H9 (cell line): ENCODE data around the gene TMEM151A. TPM values are rescaled to one million over a fixed set of nuclear protein-coding genes. Genes with fewer than 3 reads are reported as not detected.

Experiments used
- DNase-seq: peaks from one replicate; pipeline ENCODE4 v3.0.0-alpha.2; 2017
- H2AFZ ChIP-seq: one replicate; pipeline ENCODE4 v1.6.1; 2013; ENCODE audit warnings: mild to moderate bottlenecking, low read length, control low read depth, moderate library complexity
- H2AK5ac ChIP-seq: 2 replicates; pipeline ENCODE4 v1.6.1; 2013; ENCODE audit warnings: low read length, control low read depth, mixed read lengths; ENCODE audit not compliant: insufficient read length
- H2BK120ac ChIP-seq: one replicate; pipeline ENCODE4 v1.6.1; 2013; ENCODE audit warnings: low read depth, mild to moderate bottlenecking, low read length, control low read depth, inconsistent platforms; ENCODE audit not compliant: poor library complexity, severe bottlenecking
- H2BK12ac ChIP-seq: 2 replicates; pipeline ENCODE4 v1.6.1; 2013; ENCODE audit warnings: low read length, control low read depth, mixed read lengths, low read depth; ENCODE audit not compliant: insufficient read length
- H2BK15ac ChIP-seq: 2 replicates; pipeline ENCODE4 v1.6.1; 2013; ENCODE audit warnings: low read depth, low read length, control low read depth
- H2BK20ac ChIP-seq: one replicate; pipeline ENCODE4 v1.6.1; 2013; ENCODE audit warnings: low read depth, mild to moderate bottlenecking, low read length, control low read depth, inconsistent platforms; ENCODE audit not compliant: poor library complexity, severe bottlenecking
- H2BK5ac ChIP-seq: 2 replicates; pipeline ENCODE4 v1.6.1; 2013; ENCODE audit warnings: low read length, control low read depth, mixed read lengths; ENCODE audit not compliant: insufficient read length
- H3K14ac ChIP-seq: 2 replicates; pipeline ENCODE4 v1.6.1; 2013; ENCODE audit warnings: low read length, control low read depth; ENCODE audit not compliant: insufficient read depth
- H3K18ac ChIP-seq: 2 replicates; pipeline ENCODE4 v1.6.1; 2013; ENCODE audit warnings: low read depth, mild to moderate bottlenecking, mixed read lengths, low read length, control low read depth; ENCODE audit not compliant: insufficient read length
- H3K23ac ChIP-seq: 2 replicates; pipeline ENCODE4 v1.6.1; 2013; ENCODE audit warnings: low read length, control low read depth, mixed read lengths, low read depth; ENCODE audit not compliant: insufficient read length
- H3K23me2 ChIP-seq: 2 replicates; pipeline ENCODE4 v1.6.1; 2013; ENCODE audit warnings: low read depth, mild to moderate bottlenecking, mixed read lengths, low read length, control low read depth; ENCODE audit not compliant: insufficient read length, poor library complexity, severe bottlenecking
- H3K27ac ChIP-seq: 2 replicates; pipeline ENCODE4 v1.5.1; 2013; ENCODE audit warnings: low read length, control low read depth, mixed read lengths, low read depth; ENCODE audit not compliant: insufficient read length
- H3K27me3 ChIP-seq: 2 replicates; pipeline ENCODE4 v1.6.1; 2013; ENCODE audit warnings: low read length, control low read depth, inconsistent platforms; ENCODE audit not compliant: insufficient read depth
- H3K4ac ChIP-seq: 2 replicates; pipeline ENCODE4 v1.6.1; 2013; ENCODE audit warnings: low read depth, mild to moderate bottlenecking, control low read depth, inconsistent platforms, low read length, moderate library complexity
- H3K4me1 ChIP-seq: 2 replicates; pipeline ENCODE4 v1.6.1; 2013; ENCODE audit warnings: low read length, control low read depth, inconsistent platforms; ENCODE audit not compliant: insufficient read depth
- H3K4me2 ChIP-seq: 2 replicates; pipeline ENCODE4 v1.6.1; 2013; ENCODE audit warnings: low read length, control low read depth, mixed read lengths; ENCODE audit not compliant: insufficient read length, insufficient read depth
- H3K56ac ChIP-seq: 2 replicates; pipeline ENCODE4 v1.6.1; 2013; ENCODE audit warnings: low read depth, mild to moderate bottlenecking, mixed read lengths, low read length, control low read depth; ENCODE audit not compliant: insufficient read length
- H3K79me1 ChIP-seq: 2 replicates; pipeline ENCODE4 v1.6.1; 2013; ENCODE audit warnings: low read depth, mild to moderate bottlenecking, moderate library complexity, low read length, control low read depth, inconsistent platforms; ENCODE audit not compliant: insufficient read depth, poor library complexity, severe bottlenecking
- H3K79me2 ChIP-seq: 2 replicates; pipeline ENCODE4 v1.6.1; 2013; ENCODE audit warnings: low read length, control low read depth, inconsistent platforms; ENCODE audit not compliant: insufficient read depth
- H3K9ac ChIP-seq: 2 replicates; pipeline ENCODE4 v1.6.1; 2013; ENCODE audit warnings: low read length, control low read depth, mixed read lengths; ENCODE audit not compliant: insufficient read length; ENCODE audit errors: extremely low read depth
- H3K9me3 ChIP-seq: one replicate; pipeline ENCODE4 v1.6.1; 2013; ENCODE audit warnings: low read depth, low read length, inconsistent platforms; ENCODE audit not compliant: control insufficient read depth
- H3T11ph ChIP-seq: one replicate; pipeline ENCODE4 v1.6.1; 2013; ENCODE audit warnings: mild to moderate bottlenecking, low read length, control low read depth, inconsistent platforms
- H4K20me1 ChIP-seq: one replicate; pipeline ENCODE4 v1.6.1; 2013; ENCODE audit not compliant: control insufficient read depth, insufficient read length, insufficient read depth
- H4K5ac ChIP-seq: 2 replicates; pipeline ENCODE4 v1.6.1; 2013; ENCODE audit warnings: low read depth, mild to moderate bottlenecking, mixed read lengths, low read length, control low read depth; ENCODE audit not compliant: insufficient read length
- H4K8ac ChIP-seq: replicated peaks from 2 replicates; pipeline ENCODE4 v1.6.1; 2013; ENCODE audit warnings: low read length, control low read depth, mixed read lengths, low read depth; ENCODE audit not compliant: insufficient read length
- H4K91ac ChIP-seq: 2 replicates; pipeline ENCODE4 v1.6.1; 2013; ENCODE audit warnings: low read depth, mild to moderate bottlenecking, moderate library complexity, mixed read lengths, low read length, control low read depth; ENCODE audit not compliant: insufficient read length
- H3K27ac Mint-ChIP-seq, 3 experiments: 2 replicates in 2 of 3; 3 replicates in 1 of 3; pipeline ENCODE4 v1.8.0; 2020 to 2021; ENCODE audit warnings: mixed read lengths in 3 of 3, mild to moderate bottlenecking in 1 of 3, moderate library complexity in 1 of 3
- H3K27me3 Mint-ChIP-seq: 2 replicates; pipeline ENCODE4 v1.8.0; 2021; ENCODE audit warnings: low read depth, mild to moderate bottlenecking, moderate library complexity, mixed read lengths
- H3K36me3 Mint-ChIP-seq, 3 experiments: 2 replicates in 2 of 3; 3 replicates in 1 of 3; pipeline ENCODE4 v1.8.0; 2020 to 2021; ENCODE audit warnings: low read depth in 3 of 3, mixed read lengths in 3 of 3; ENCODE audit not compliant: insufficient read depth in 1 of 3
- H3K4me1 Mint-ChIP-seq, 2 experiments: 2 replicates each; pipeline ENCODE4 v1.8.0; 2020; ENCODE audit warnings: mixed read lengths in 2 of 2
- H3K4me3 Mint-ChIP-seq, 2 experiments: 2 replicates in 1 of 2; 3 replicates in 1 of 2; pipeline ENCODE4 v1.8.0; 2020 to 2021; ENCODE audit warnings: mild to moderate bottlenecking in 2 of 2, mixed read lengths in 2 of 2, moderate library complexity in 1 of 2
- H3K9me3 Mint-ChIP-seq, 2 experiments: 2 replicates in 1 of 2; 3 replicates in 1 of 2; pipeline ENCODE4 v1.8.0; 2020; ENCODE audit warnings: mild to moderate bottlenecking in 2 of 2, mixed read lengths in 2 of 2, moderate library complexity in 1 of 2
- WGBS: extraction: QIAGEN DNeasy Blood & Tissue Kit; methylation state at CpG from one replicate; pipeline ENCODE4 v1.1.7; 2013; ENCODE audit warnings: missing lambda C conversion rate, low lambda C conversion rate, mixed read lengths; ENCODE audit not compliant: insufficient read length; ENCODE audit errors: extremely low coverage; 5-methylcytosine and 5-hydroxymethylcytosine counted together
- total RNA-seq: library from RNA; stranded (reverse); gene quantifications from 2 replicates; pipeline ENCODE4 v1.2.1, GENCODE V29; 2021
- TF ChIP-seq, protein P1 (sequence below): fragments of 200-600 bp; sonication (generic); conservative IDR thresholded peaks from 3 replicates; pipeline ENCODE4 v1.8.0; 2021; ENCODE audit warnings: antibody characterized with exemption, mild to moderate bottlenecking

Gene TMEM151A
- total RNA-seq, 1 experiment from 2014 or later, result 1.2 TPM

DNA sequence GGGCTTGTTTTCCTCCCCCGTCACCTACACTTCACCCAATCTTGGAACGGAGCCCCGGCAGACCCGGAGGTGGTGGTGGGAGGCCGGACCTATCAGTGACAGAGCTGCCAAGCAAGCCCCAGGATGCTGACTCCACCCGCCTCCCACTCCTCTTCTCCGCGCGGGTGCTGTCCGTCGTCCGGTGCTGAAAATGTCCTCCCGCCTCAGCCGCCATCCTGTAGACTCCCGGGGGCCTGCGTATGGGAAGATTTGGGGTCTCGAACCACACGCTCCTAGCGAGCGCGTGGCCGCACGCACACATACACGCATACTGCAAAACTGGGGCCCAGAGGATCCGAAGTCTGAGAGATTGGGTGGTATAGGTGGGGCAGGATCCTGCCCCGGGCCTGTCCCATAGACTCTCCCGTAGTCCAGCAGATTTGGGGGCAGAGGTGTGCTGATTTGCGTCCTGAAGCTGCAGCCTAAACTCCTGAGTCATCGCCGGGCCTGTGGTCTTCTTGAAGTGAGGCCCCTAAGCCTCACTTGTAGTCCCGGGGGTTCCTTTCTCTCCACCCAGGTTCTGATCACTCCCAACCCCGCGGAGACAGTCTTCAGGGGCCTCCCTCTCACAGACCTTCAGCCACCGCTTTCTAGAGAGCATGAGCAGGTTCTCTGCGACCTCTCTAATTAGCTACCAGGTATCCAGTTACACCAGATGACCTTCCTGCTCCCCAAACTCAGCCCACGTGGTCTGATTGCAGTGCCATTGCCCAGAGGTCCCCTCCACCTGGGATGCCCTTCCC, 2.0 kb upstream of the TMEM151A start:
- Mint-ChIP-seq H3K4me1 (peaks cover 18 to 23% of the 10 kb centered on the region in 2 experiments), H3K27me3 (peaks cover 37% of the 10 kb centered on the region), H3K36me3 (peaks cover under 1 to 3% (median 2%) of the 10 kb centered on the region in 3 experiments; a peak in 6 of 7 replicates), H3K27ac (peak overlapping the region; percentile 93 to 96 (median 95)), H3K9me3 (no peaks in the 10 kb centered on the region; a peak in 1 of 5 replicates), H3K4me3 (peak overlapping the region; percentile 86 to 91)
- Histone ChIP-seq H3K79me2 (peaks cover 1% of the 10 kb centered on the region; the same call in 1 of the 2 replicates), H3K56ac (no peak overlapping the region), H3K23me2 (peaks cover 13% of the 10 kb centered on the region), H4K91ac (no peak overlapping the region), H3K4ac (no peak overlapping the region), H2AFZ (no peak overlapping the region), H3K18ac (no peak overlapping the region), H2BK12ac (no peak overlapping the region), H3T11ph (no peak overlapping the region), H2BK20ac (no peak overlapping the region), H3K27ac (no peak overlapping the region), H2BK15ac (no peak overlapping the region), H3K79me1 (no peaks in the 10 kb centered on the region), H3K14ac (no peak overlapping the region), H2BK120ac (no peak overlapping the region), H3K4me2 (peak overlapping the region; percentile 62), H4K20me1 (no peaks in the 10 kb centered on the region), H3K9me3 (no peaks in the 10 kb centered on the region), H3K23ac (no peak overlapping the region), H3K27me3 (peaks cover 8% of the 10 kb centered on the region; the same call in 1 of the 2 replicates), H3K9ac (no peak overlapping the region), H4K5ac (no peak overlapping the region), H2AK5ac (no peak overlapping the region), H2BK5ac (no peak overlapping the region), H3K4me1 (peaks cover 6% of the 10 kb centered on the region), H4K8ac (no peak overlapping the region)
- no CpG with 5 or more reads among the region's 36 CpGs for WGBS
- peak; percentile 93 for DNase-seq
- TF ChIP-seq, protein P1, sequence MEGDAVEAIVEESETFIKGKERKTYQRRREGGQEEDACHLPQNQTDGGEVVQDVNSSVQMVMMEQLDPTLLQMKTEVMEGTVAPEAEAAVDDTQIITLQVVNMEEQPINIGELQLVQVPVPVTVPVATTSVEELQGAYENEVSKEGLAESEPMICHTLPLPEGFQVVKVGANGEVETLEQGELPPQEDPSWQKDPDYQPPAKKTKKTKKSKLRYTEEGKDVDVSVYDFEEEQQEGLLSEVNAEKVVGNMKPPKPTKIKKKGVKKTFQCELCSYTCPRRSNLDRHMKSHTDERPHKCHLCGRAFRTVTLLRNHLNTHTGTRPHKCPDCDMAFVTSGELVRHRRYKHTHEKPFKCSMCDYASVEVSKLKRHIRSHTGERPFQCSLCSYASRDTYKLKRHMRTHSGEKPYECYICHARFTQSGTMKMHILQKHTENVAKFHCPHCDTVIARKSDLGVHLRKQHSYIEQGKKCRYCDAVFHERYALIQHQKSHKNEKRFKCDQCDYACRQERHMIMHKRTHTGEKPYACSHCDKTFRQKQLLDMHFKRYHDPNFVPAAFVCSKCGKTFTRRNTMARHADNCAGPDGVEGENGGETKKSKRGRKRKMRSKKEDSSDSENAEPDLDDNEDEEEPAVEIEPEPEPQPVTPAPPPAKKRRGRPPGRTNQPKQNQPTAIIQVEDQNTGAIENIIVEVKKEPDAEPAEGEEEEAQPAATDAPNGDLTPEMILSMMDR, result no peak
